Hepatocyte (in vitro differentiated cells): ENCODE data around the gene NEK4. TPM values are rescaled to one million over a fixed set of nuclear protein-coding genes. Genes with fewer than 3 reads are reported as not detected.

ENCODE experiments used
- DNase-seq: peaks from one replicate; pipeline ENCODE4 v3.0.0-alpha.2; 2016; ENCODE audit warnings: low spot score
- H2AFZ ChIP-seq: fragments of 200-600 bp; sonication (generic); 2 replicates; pipeline ENCODE4 v1.6.0; 2016; ENCODE audit warnings: antibody characterized with exemption, mild to moderate bottlenecking
- H3K27ac ChIP-seq: fragments of 200-600 bp; sonication (generic); 2 replicates; pipeline ENCODE4 v1.5.1; 2016; ENCODE audit warnings: mild to moderate bottlenecking
- H3K27me3 ChIP-seq: fragments of 200-600 bp; sonication (generic); 2 replicates; pipeline ENCODE4 v1.6.1; 2016
- H3K36me3 ChIP-seq: fragments of 200-600 bp; sonication (generic); replicated peaks from 2 replicates; pipeline ENCODE4 v1.5.1; 2016; ENCODE audit warnings: low read depth; ENCODE audit not compliant: insufficient read depth
- H3K4me1 ChIP-seq: fragments of 200-600 bp; sonication (generic); 2 replicates; pipeline ENCODE4 v1.5.1; 2016; ENCODE audit warnings: mild to moderate bottlenecking, moderate library complexity; ENCODE audit not compliant: insufficient read depth
- H3K4me2 ChIP-seq: fragments of 200-600 bp; sonication (generic); 2 replicates; pipeline ENCODE4 v1.6.0; 2016
- H3K4me3 ChIP-seq: fragments of 200-600 bp; sonication (generic); 2 replicates; pipeline ENCODE4 v1.5.1; 2016; ENCODE audit warnings: mild to moderate bottlenecking
- H3K79me2 ChIP-seq: fragments of 200-600 bp; sonication (generic); 2 replicates; pipeline ENCODE4 v1.6.0; 2017; ENCODE audit warnings: mild to moderate bottlenecking
- H3K9me2 ChIP-seq: fragments of 200-600 bp; sonication (generic); replicated peaks from 2 replicates; pipeline ENCODE4 v1.6.0; 2017; ENCODE audit warnings: mild to moderate bottlenecking; ENCODE audit not compliant: insufficient read depth
- H3K9me3 ChIP-seq: fragments of 200-600 bp; sonication (generic); 2 replicates; pipeline ENCODE4 v1.5.1; 2016; ENCODE audit warnings: low read depth, mild to moderate bottlenecking
- H4K20me1 ChIP-seq: fragments of 200-600 bp; sonication (generic); 2 replicates; pipeline ENCODE4 v1.6.0; 2016; ENCODE audit warnings: mild to moderate bottlenecking; ENCODE audit not compliant: insufficient read depth, poor library complexity, severe bottlenecking
- EZH2 ChIP-seq: fragments of 200-600 bp; sonication (generic); IDR thresholded peaks from 2 replicates; pipeline ENCODE4 v1.6.1; 2016; ENCODE audit warnings: antibody characterized with exemption, mild to moderate bottlenecking, borderline replicate concordance
- EZH2phosphoT487 ChIP-seq: fragments of 200-600 bp; sonication (generic); IDR thresholded peaks from one replicate; pipeline ENCODE4 v1.6.1; 2018; ENCODE audit warnings: antibody characterized with exemption, mild to moderate bottlenecking, low read depth, moderate library complexity; ENCODE audit not compliant: unreplicated experiment, severe bottlenecking
- WGBS: methylation state at CpG from one replicate; pipeline ENCODE4 v1.1.6; 2016; ENCODE audit warnings: low lambda C conversion rate; ENCODE audit errors: missing lambda C conversion rate; 5-methylcytosine and 5-hydroxymethylcytosine counted together
- polyA plus RNA-seq: library from polyadenylated mRNA; unstranded; fragments of >200 nt; fragmentation: Nextera tagmentation; extraction: Ambion mirVana; gene quantifications from 2 replicates; pipeline ENCODE4 v1.2.1, GENCODE V29; 2016
- total RNA-seq: library from RNA; depleted of rRNA; stranded (reverse); fragments of >200 nt; gene quantifications from 2 replicates; pipeline ENCODE4 v1.2.3, GENCODE V29; 2014
- TF ChIP-seq, protein P1 (sequence below): fragments of 200-600 bp; sonication (generic); IDR thresholded peaks from 2 replicates; pipeline ENCODE4 v1.5.1; 2016; ENCODE audit warnings: antibody characterized with exemption, mild to moderate bottlenecking; ENCODE audit not compliant: poor library complexity

The NEK4 gene
- total and polyA plus RNA-seq, 2 experiments from 2014 or later, result 8.0 to 19.2 TPM

DNA sequence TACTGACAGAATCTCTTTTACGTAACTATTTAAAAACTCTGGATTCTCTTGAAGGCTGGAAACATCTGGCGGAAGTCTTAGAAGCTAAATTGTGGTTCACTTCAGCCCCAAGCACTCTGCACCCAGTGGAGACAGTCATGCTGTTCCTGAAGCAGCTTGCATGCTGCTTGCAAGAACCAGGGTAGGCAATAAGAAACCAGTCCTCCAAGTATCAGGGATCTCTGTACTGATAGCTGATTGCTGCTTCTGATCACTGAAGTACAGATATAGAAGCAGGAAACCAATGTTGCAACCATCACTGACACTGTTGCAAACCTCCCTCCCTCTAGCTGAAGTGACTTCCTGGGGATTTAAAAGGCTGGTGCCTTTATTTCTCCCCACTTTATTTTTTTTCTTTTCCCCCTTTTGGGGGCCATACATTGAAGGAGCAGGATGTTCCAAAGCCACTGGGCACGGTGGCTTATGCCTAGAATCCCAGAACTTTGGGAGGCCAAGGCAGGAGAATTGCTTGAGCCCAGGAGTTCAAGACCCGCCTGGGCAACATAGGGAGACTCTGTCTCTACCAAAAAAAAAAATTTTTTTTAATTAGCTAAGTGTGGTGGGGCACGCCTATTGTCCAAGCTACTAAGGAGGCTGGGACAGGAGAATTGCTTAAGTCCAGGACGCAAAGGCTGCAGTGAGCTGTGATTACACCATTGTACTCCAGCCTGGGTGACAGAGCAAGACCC, 49.6 kb downstream of the NEK4 start:
- WGBS, result 94% methylated on average over 6 of the region's 6 CpGs
- no peak overlapping the region for H3K4me2 ChIP-seq
- no peak overlapping the region for H3K27ac ChIP-seq
- no peaks in the 10 kb centered on the region for H4K20me1 ChIP-seq
- no peaks in the 10 kb centered on the region for H3K4me1 ChIP-seq
- H3K36me3 ChIP-seq, result no peaks in the 10 kb centered on the region
- no peaks in the 10 kb centered on the region for H3K9me3 ChIP-seq
- DNase-seq, result no peak
- H3K9me2 ChIP-seq, result no peaks in the 10 kb centered on the region
- TF ChIP-seq, protein P1, sequence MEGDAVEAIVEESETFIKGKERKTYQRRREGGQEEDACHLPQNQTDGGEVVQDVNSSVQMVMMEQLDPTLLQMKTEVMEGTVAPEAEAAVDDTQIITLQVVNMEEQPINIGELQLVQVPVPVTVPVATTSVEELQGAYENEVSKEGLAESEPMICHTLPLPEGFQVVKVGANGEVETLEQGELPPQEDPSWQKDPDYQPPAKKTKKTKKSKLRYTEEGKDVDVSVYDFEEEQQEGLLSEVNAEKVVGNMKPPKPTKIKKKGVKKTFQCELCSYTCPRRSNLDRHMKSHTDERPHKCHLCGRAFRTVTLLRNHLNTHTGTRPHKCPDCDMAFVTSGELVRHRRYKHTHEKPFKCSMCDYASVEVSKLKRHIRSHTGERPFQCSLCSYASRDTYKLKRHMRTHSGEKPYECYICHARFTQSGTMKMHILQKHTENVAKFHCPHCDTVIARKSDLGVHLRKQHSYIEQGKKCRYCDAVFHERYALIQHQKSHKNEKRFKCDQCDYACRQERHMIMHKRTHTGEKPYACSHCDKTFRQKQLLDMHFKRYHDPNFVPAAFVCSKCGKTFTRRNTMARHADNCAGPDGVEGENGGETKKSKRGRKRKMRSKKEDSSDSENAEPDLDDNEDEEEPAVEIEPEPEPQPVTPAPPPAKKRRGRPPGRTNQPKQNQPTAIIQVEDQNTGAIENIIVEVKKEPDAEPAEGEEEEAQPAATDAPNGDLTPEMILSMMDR, result no peak
- TF ChIP-seq EZH2 (no peak), EZH2phosphoT487 (no peak)
- no peak overlapping the region for H3K4me3 ChIP-seq
- no peak overlapping the region for H2AFZ ChIP-seq
- no peaks in the 10 kb centered on the region for H3K27me3 ChIP-seq
- no peaks in the 10 kb centered on the region for H3K79me2 ChIP-seq

DNA sequence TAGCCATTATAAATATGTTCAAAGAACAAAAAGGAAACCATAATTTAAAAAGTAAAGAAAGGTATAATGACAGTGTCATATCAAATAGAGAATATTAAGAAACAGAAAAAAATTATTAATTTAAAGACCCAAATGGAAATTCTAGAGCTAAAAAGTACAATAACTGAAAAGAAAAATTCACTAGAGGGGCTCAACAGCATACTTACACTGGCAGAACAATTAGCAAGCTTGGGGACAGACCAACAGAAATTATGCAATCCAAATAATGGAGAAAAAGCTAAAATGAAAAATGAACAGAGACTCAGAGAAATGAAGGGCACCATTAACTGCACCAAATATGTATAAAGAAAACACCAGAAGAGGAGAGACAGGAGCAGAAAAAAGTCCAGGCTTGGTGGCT, 51.1 kb downstream of the NEK4 start:
- Histone ChIP-seq H3K4me1 (no peaks in the 10 kb centered on the region), H3K27ac (no peak overlapping the region), H3K9me2 (no peaks in the 10 kb centered on the region), H3K27me3 (no peaks in the 10 kb centered on the region), H3K4me3 (no peak overlapping the region), H3K4me2 (no peak overlapping the region), H3K79me2 (no peaks in the 10 kb centered on the region), H4K20me1 (no peaks in the 10 kb centered on the region), H2AFZ (no peak overlapping the region), H3K9me3 (no peaks in the 10 kb centered on the region), H3K36me3 (no peaks in the 10 kb centered on the region)
- no peak for TF ChIP-seq EZH2
- TF ChIP-seq EZH2phosphoT487, result no peak
- TF ChIP-seq, protein P1, result no peak
- no peak for DNase-seq

DNA sequence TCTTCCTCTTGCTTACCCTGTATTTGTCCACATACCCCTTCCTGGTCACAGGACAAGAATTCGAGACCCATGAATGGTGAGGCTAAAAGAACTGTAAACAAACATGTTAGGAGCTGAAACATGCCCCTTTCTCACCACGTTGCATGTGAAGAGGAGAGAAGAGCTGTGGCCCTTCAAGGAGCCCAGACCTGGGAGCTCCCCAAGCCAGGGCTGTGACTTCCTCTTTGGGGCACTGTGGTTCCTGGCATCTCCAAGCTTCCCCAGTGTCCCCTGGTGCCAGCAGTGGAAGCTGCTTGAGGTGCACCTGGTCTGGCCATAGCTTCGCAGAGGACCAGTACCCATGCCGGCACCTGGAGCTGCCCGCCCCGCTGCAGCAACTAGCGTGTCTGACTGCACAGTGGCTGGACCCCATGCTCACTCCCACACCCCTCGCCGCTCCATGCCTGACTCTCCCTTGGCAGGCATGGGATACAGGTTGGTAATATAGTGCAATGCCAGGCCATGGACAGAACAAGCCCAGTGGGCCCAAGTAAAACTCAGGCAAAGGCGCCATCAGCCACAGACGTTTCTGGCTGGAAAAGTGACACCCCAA, 54.9 kb downstream of the NEK4 start:
- no peaks in the 10 kb centered on the region for H3K36me3 ChIP-seq
- no peaks in the 10 kb centered on the region for H3K27me3 ChIP-seq
- no peaks in the 10 kb centered on the region for H3K79me2 ChIP-seq
- H3K9me3 ChIP-seq, result no peaks in the 10 kb centered on the region
- 96% methylated on average over 11 of the region's 11 CpGs for WGBS
- TF ChIP-seq, protein P1, result no peak
- no peak for TF ChIP-seq EZH2
- TF ChIP-seq EZH2phosphoT487, result no peak
- no peaks in the 10 kb centered on the region for H4K20me1 ChIP-seq
- H3K4me2 ChIP-seq, result no peak overlapping the region
- H3K9me2 ChIP-seq, result no peaks in the 10 kb centered on the region
- no peak overlapping the region for H3K27ac ChIP-seq
- no peak for DNase-seq
- no peak overlapping the region for H3K4me3 ChIP-seq
- H3K4me1 ChIP-seq, result no peaks in the 10 kb centered on the region
- no peak overlapping the region for H2AFZ ChIP-seq
